ENCODE results near the gene CPS1.

CPS1 gene

GRCh38 chr2:210713122-210713521 lies 156.7 kb downstream of the CPS1 start:
- DNase-seq = no peak

GRCh38 chr2:210715560-210716082 lies 159.2 kb downstream of the CPS1 start:
- no peak for DNase-seq

DNA sequence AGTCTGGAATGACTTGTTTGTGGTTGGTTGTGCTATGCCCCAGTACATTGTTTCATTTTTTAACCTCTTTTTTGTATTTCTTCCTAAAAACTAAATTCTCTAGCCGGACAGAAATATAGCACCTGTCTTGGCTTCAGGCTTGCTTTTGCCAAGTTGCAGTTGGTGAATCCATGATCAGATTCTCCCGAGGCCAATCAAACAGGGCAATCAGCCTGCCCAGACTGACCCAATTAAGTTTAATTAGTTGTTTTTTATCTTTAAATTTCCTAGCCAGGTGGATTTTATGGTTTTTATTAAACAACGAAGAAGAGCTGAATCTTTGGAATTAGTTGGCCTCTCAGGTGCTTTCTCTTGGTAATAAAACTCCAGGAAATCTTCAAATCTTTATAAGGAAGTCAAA lies 162.1 kb downstream of the CPS1 start:
- DNase-seq = no peak

GRCh38 chr2:210722092-210722491 lies 165.7 kb downstream of the CPS1 start:
- DNase-seq = no peak

GRCh38 chr2:210727549-210727948 lies 171.2 kb downstream of the CPS1 start:
- no peak for DNase-seq
